NCI-H2171 treated with DMSO at 0.1 percent for 48 hours (cell line): Measurements from ENCODE around the gene PXK.
A peak's percentile ranks its signal among the peaks of the same experiment; 100 is the strongest.
"Not testable (repeated sequence)": the region's sequence is repeated elsewhere in the genome, so short reads cannot be mapped to it uniquely, and the experiment has no call there.

Experiments
- DNase-seq: peaks from one replicate; lab custom pipeline; 2025; lab: John Stamatoyannopoulos, UW

The PXK gene

GRCh38 chr3:58332575-58333188, at the start of gene PXK:
Gene PXK, plus strand, starts transcription at chr3:58332892. Its CDS starts 97 bp downstream, at chr3:58332989.
- DNase-seq: peak; percentile 25

GRCh38 chr3:58285334-58285733, 47.4 kb upstream of the PXK start:
- DNase-seq: no peak

- no peak for DNase-seq
These were observed 45.3 kb upstream of the PXK start for GRCh38 chr3:58287354-58287753.

GRCh38 chr3:58288011-58288728, 44.5 kb upstream of the PXK start:
- DNase-seq: no peak

GRCh38 chr3:58288964-58289613, 43.6 kb upstream of the PXK start:
- DNase-seq: not testable (repeated sequence)

GRCh38 chr3:58290446-58290845, 42.2 kb upstream of the PXK start:
- not testable (repeated sequence) for DNase-seq

GRCh38 chr3:58291671-58292338, 40.9 kb upstream of the PXK start:
- DNase-seq: no peak

GRCh38 chr3:58292866-58293265, 39.8 kb upstream of the PXK start:
- no peak for DNase-seq

GRCh38 chr3:58293516-58293915, 39.2 kb upstream of the PXK start:
- DNase-seq: no peak

GRCh38 chr3:58296269-58296668, 36.4 kb upstream of the PXK start:
- DNase-seq: no peak

GRCh38 chr3:58296843-58297242, 35.8 kb upstream of the PXK start:
- DNase-seq: no peak

GRCh38 chr3:58298190-58298589, 34.5 kb upstream of the PXK start:
- no peak for DNase-seq

GRCh38 chr3:58299075-58299474, 33.6 kb upstream of the PXK start:
- no peak for DNase-seq

- DNase-seq: peak; percentile 16
These were observed 32.7 kb upstream of the PXK start for GRCh38 chr3:58299839-58300516.

GRCh38 chr3:58305882-58306711, 26.6 kb upstream of the PXK start, which contains the start of the genes HTD2 and RPP14:
Gene HTD2, plus strand, starts transcription at chr3:58306520. Its CDS starts 11,094 bp downstream, at chr3:58317614.
Gene RPP14, plus strand, starts transcription at chr3:58306245. Its CDS starts 4,085 bp downstream, at chr3:58310330.
- DNase-seq: peak; percentile 81

GRCh38 chr3:58307639-58308215, 25.0 kb upstream of the PXK start:
- DNase-seq: peak; percentile 29

GRCh38 chr3:58308728-58309127, 24.0 kb upstream of the PXK start:
- DNase-seq: no peak

- DNase-seq: no peak
These were observed 14.9 kb upstream of the PXK start for GRCh38 chr3:58317811-58318210.

- DNase-seq: no peak
These were observed 10.9 kb upstream of the PXK start for GRCh38 chr3:58321791-58322190.

GRCh38 chr3:58322793-58323192, 9.9 kb upstream of the PXK start:
- DNase-seq: no peak
